Measurements from ENCODE around the gene SWI5.
"Not testable (repeated sequence)": the region's sequence is repeated elsewhere in the genome, so short reads cannot be mapped to it uniquely, and the experiment has no call there.

Gene SWI5

DNA sequence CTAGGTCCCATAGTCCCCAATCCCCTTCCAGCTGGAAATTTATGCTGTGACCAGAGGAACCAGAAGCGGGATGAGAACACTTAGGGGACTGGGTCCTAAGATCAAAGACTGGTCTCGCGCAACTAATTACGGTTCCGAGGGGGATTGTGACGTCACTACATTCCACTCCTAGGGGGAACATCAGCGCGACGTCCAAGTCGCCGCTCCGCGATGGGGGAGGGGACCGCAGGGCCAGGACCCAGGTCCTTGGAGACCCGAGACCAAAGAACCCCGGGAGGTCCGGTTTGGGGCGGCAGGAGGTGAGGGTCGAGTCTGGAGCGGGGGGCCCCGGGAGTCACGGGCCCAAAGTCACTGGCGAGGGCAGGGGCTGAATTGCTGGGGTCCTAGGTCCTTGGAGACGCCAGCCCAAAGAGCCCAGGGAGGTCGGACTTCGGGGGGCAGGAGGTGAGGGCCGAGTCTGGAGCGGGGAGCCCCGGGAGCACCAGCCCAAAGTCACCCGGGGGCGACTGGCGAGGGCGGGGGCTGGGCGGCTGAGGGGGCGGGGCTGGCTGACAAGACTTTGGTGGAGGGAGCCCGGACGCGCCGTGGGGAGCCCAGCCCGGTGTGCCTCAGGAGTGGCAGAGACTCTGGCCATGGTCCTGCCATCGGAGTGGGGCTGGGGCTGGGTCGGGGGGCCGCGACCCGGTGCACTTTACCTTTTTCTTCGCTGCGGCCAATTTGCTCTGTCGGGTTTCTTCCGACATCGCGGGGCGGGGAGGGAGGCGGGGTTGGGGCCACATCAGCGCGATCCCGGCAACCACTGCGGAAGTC lies 673 bp upstream of the SWI5 start, which contains the start of gene GOLGA2:
GOLGA2 (minus strand) TSS at position 810 of the 810 bp plus-strand sequence; CDS start at position 779, 31 bp downstream.
- H3K4me1 Mint-ChIP-seq (ENCODE audit: low read depth in 2 of 2) = peaks cover 22 to 29% of the 10 kb centered on the region in 2 donors
- DNase-seq (peak in 1 of 3 experiments; percentile 7), ATAC-seq (replicated peaks) (peak; percentile 57)
- H3K27ac Mint-ChIP-seq = peak within 1 kb of the TSS; percentile 98 to 99
- peaks cover 38% of the 10 kb centered on the region for H3K36me3 Mint-ChIP-seq (ENCODE audit: insufficient read depth)
- no peaks in the 10 kb centered on the region for H3K9me3 Mint-ChIP-seq
- H3K4me3 Mint-ChIP-seq = peak within 1 kb of the TSS; percentile 95 to 98
- no peaks in the 10 kb centered on the region for H3K27me3 Mint-ChIP-seq

DNA sequence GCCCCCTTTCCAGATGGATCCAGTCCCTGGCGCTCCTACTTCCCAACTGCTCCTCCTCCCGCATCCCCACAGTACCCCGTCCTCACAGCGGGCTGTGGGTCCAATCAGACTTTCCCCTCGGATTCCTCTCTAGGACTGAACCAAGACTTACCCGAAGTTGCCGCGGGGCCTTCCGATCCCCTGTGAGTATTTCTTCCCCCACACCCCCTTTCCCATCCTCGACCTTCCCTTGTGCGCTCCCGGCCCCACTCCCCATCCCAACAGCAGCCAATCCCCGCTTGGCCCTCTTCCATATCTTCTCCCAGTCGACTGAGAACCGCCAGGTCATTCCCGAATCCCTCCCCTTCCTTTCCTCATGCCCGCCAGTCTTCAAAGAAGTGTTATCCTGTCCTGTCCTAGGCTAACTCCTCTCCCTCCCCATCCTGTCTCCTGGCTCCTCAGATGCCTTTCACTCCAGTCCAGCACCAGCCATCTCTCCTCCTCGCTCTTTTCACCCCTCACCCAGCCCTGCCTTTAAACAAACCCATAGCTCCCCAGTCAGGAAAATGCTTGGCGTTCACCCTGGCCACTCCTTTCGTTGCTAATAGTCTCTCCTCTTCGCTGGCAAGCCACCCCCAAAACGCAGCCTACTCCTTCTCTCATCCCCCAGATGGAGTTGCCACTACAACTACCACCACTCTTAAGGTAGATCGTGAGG lies 646 bp downstream of the SWI5 start:
- peaks cover 38% of the 10 kb centered on the region for H3K36me3 Mint-ChIP-seq (ENCODE audit: insufficient read depth)
- no peaks in the 10 kb centered on the region for H3K9me3 Mint-ChIP-seq
- H3K27ac Mint-ChIP-seq = peak overlapping the region; percentile 98 to 99
- H3K4me3 Mint-ChIP-seq = peak overlapping the region; percentile 95 to 98
- ATAC-seq (replicated peaks) = no peak
- DNase-seq = peak in 1 of 3 experiments; percentile 5
- H3K27me3 Mint-ChIP-seq = no peaks in the 10 kb centered on the region
- H3K4me1 Mint-ChIP-seq (ENCODE audit: low read depth in 2 of 2) = peaks cover 22 to 29% of the 10 kb centered on the region in 2 donors

DNA sequence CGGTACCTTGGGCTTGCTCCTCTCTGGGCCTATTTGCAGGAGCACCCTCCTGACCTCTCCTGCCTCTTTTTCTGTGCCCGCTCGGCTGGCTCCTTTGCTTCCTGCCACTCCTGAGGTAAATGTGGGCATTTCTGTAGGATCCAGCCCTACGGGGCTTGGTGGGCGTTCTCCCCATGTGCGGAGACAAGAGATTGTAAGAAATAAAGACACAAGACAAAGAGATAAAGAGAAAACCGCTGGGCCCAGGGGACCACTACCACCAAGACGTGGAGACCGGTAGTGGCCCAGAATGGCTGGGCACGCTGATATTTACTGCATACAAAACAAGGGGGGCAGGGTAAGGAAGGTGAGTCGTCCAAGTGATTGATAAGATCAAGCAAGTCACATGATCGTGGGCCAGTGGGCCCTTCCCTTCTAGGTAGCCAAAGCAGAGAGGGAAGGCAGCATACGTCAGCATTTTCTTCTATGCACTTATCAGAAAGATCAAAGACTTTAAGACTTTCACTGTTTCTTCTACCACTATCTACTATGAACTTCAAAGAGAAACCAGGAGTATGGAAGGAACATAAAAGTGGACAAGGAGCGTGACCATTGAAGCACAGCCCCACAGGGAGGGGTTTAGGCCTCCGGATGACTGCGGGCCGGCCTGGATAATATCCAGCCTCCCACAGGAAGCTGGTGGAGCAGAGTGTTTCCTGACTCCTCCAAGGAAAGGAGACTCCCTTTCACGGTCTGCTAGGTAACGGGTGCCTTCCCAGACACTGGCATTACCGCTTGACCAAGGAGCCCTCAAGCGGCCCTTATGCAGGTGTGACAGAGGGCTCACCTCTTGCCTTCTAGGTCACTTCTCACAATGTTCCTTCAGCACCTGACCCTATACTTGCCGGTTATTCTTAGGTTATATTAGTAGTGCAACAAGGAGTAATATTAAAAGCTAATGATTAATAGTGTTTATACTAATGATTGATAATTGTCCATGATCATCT lies 3.3 kb downstream of the SWI5 start:
- not testable (repeated sequence) for H3K27me3 Mint-ChIP-seq; DNase-seq; H3K9me3 Mint-ChIP-seq; H3K4me3 Mint-ChIP-seq; ATAC-seq (replicated peaks)
- H3K27ac Mint-ChIP-seq = peak overlapping the region in 1 of 2 donors; percentile 15
- peaks cover 38% of the 10 kb centered on the region for H3K36me3 Mint-ChIP-seq (ENCODE audit: insufficient read depth)
- peaks cover 22% of the 10 kb centered on the region in 2 donors for H3K4me1 Mint-ChIP-seq (ENCODE audit: low read depth in 2 of 2)

DNA sequence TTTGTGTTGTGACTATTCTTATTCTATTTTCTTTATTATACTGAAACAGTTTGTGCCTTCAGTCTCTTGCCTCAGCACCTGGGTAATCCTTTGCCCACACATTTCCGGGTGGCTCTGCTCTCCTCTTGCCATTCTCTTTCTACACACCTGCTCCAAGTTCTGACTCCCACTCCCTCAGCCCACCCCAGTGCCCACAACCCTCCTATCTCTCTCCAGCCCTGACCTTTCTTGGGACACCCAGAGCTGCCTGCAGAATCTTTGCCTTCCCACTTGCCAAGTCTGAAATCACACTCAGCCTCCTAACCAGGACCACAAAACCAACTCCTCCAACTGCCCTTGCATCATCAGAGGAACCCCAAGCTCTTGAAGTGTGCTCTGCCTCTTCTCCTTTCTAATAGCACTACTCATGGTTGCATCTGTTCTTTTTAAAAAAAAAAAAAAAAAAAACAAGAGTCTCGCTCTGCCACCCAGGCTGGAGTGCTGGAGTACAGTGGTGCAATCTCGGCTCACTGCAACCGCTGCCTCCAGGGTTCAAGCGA lies 4.1 kb downstream of the SWI5 start:
- H3K27me3 Mint-ChIP-seq = no peaks in the 10 kb centered on the region
- no peak for ATAC-seq (replicated peaks)
- H3K4me1 Mint-ChIP-seq (ENCODE audit: low read depth in 2 of 2) = peaks cover 14 to 21% of the 10 kb centered on the region in 2 donors
- no peaks in the 10 kb centered on the region for H3K9me3 Mint-ChIP-seq
- DNase-seq = no peak
- H3K36me3 Mint-ChIP-seq (ENCODE audit: insufficient read depth) = peaks cover 41% of the 10 kb centered on the region
- H3K27ac Mint-ChIP-seq = no peak overlapping the region
- no peak overlapping the region for H3K4me3 Mint-ChIP-seq

DNA sequence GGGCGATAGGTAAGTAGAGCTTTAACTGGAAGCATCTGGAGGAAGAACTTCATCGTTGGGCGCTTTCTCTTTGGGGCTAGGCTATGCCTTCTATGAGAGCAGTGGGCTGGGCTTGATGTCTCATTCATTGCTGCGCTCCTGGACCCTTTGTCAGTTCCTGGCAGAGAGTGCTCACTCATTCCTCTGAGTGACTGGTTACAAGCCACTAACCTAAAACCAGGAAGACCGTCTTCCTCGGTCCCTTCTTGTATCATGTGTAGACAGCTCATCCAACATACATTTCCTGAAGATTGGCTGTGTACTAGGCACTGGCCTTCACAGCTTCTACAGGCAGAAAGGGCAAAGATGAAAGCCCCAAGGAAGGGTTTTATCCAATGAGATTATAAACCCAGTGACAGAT lies 6.4 kb downstream of the SWI5 start:
- Mint-ChIP-seq H3K27me3 (no peaks in the 10 kb centered on the region), H3K27ac (no peak overlapping the region), H3K9me3 (no peaks in the 10 kb centered on the region), H3K4me1 (ENCODE audit: low read depth in 2 of 2) (peaks cover 0 to 5% of the 10 kb centered on the region in 2 donors), H3K36me3 (ENCODE audit: insufficient read depth) (peaks cover 30% of the 10 kb centered on the region), H3K4me3 (no peak overlapping the region)
- ATAC-seq (replicated peaks) = no peak
- no peak for DNase-seq

DNA sequence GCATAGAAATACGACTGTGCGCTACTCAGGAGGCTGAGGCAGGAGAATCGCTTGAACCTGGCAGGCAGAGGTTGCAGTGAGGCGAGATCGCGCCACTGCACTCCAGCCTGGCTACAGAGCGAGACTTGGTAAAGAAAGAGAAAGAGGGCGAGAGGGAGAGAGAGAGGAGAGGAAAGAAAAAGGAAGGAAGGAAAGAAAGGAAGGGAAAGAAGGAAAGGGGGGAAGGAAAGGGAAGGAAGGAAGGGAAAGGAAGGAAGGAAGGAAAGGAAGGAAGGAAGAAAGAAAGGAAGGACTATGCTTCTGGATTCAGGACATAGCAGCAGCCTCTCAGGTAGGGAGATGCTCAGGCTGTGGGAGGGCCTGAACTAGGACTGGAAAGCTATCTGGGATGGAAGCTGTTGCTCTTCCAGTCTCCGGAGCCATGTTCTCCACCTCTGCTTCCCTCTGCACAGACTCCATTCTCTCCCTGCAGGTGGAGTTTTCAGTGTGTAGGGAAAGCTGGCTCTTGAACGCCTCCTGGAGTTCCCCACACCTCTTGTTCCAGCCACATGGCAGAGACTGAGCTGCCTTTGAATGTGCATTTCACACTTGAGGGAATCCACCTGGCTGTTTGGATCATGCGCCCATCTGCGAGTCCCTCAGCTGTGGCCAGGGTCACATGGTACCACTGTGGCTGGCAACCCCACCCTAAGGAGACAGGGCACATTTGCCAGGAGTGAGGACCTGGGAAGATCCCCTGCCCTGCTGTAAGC lies 9.1 kb downstream of the SWI5 start:
- DNase-seq (no peak), ATAC-seq (replicated peaks) (no peak)
- peak overlapping the region; percentile 12 to 36 for H3K27ac Mint-ChIP-seq
- peaks cover 17% of the 10 kb centered on the region for H3K36me3 Mint-ChIP-seq (ENCODE audit: insufficient read depth)
- no peaks in the 10 kb centered on the region for H3K27me3 Mint-ChIP-seq
- H3K9me3 Mint-ChIP-seq = no peaks in the 10 kb centered on the region
- no peaks in the 10 kb centered on the region for H3K4me1 Mint-ChIP-seq (ENCODE audit: low read depth in 2 of 2)
- H3K4me3 Mint-ChIP-seq = no peak overlapping the region

DNA sequence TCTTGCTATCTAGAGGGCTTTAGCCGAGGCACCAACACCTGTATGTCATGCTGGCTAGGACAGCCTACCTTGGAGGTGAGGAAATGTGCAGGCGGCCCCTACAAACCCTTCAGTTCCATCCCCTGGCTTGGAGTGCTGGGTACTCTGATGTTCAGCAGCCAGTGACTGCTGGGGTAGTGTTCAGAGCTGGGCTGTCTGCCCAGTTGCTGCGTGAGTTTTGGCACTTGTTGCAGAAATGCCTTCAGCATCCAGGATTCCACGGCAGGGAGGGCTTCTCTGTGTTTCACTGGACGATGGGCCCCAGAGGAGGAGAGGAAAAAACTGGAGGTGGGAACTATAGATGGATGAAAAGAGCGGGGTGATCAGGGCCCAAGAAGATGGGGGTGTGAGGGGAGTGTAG lies 10.4 kb downstream of the SWI5 start:
- no peak overlapping the region for H3K4me3 Mint-ChIP-seq
- ATAC-seq (replicated peaks) (no peak), DNase-seq (no peak)
- peak overlapping the region in 1 of 2 donors; percentile 62 for H3K27ac Mint-ChIP-seq
- H3K27me3 Mint-ChIP-seq = no peaks in the 10 kb centered on the region
- H3K36me3 Mint-ChIP-seq (ENCODE audit: insufficient read depth) = peaks cover 17% of the 10 kb centered on the region
- no peaks in the 10 kb centered on the region for H3K9me3 Mint-ChIP-seq
- H3K4me1 Mint-ChIP-seq (ENCODE audit: low read depth in 2 of 2) = no peaks in the 10 kb centered on the region

DNA sequence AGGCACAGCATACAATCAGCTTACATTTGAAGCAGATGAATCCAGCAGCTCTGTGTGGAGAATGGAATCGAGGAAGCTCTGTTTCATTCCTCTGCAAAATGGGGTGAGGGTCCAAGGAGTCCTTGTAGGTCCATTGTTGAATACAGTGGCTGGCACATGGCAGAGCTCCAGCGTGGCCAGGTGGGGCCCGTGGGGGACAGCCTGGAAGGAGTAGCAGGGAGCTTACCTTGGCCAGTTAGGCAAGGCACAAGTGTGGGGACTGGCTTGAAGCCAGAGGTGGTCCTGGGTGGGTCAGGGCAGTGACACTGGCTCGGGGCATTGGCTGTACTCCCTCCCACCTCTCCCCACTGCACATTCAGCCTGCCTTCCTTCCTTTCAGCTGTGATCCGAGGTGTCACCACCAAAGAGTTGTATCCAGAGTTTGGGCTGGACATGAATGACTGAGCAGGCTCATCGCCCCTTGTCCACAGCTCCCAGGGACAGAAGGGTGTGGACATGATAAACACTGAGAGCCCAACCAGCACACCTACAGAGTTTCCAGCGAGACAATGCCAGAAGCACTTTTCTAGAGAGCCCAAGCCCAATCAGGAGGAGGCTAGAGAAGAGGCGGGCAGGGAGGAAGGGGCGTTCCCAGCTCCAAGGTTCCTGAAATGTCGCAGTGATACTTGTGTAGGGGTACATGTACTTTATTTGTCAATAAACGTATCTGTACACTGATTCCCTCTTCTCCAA lies 12.4 kb downstream of the SWI5 start:
- Mint-ChIP-seq H3K4me3 (no peak overlapping the region), H3K27ac (no peak overlapping the region), H3K27me3 (no peaks in the 10 kb centered on the region), H3K36me3 (ENCODE audit: insufficient read depth) (peaks cover 17% of the 10 kb centered on the region), H3K4me1 (ENCODE audit: low read depth in 2 of 2) (no peaks in the 10 kb centered on the region), H3K9me3 (no peaks in the 10 kb centered on the region)
- ATAC-seq (replicated peaks) = no peak
- no peak for DNase-seq

DNA sequence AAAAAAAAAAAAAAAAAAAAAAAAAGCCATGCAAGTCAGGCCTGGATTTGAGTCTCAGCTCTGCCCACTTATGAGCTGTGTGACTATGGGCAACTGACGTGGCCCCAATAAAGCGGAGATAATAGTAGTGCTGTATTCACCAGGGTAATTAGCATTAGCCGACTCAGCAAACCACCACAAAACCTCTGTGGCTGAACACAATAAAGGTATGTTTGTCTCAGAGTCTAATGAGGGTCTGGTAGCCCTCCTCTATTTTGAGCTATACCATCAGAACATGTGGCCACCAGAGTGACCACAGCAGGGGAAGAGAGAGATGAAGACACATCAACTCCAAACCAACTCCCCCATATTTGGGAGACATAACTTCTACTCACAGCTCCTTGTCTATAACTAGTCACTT lies 15.9 kb downstream of the SWI5 start:
- Mint-ChIP-seq H3K9me3 (no peaks in the 10 kb centered on the region), H3K27me3 (no peaks in the 10 kb centered on the region), H3K4me3 (no peak overlapping the region), H3K36me3 (ENCODE audit: insufficient read depth) (peaks cover 5% of the 10 kb centered on the region), H3K4me1 (ENCODE audit: low read depth in 2 of 2) (no peaks in the 10 kb centered on the region), H3K27ac (no peak overlapping the region)
- no peak for ATAC-seq (replicated peaks)
- no peak for DNase-seq

DNA sequence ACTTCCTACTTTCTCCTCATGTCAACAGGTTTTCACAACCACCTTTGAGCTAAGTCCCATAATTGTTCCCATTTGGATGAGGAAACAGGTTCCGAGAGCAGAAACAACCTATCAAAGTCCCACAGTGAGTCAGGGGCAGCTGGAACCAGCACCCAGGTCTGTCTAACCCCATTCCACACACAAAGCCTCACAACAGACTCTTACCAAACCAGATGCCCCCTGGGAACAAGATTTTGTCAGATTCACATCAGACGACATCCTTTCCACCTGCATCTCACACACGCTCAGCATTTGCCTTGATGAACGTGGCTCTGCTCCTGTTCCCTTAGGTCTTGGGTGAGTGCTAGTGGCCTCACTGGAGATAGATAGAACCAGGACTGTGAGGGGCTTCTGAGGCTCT lies 17.0 kb downstream of the SWI5 start:
- DNase-seq = no peak
- Mint-ChIP-seq H3K27ac (no peak overlapping the region), H3K9me3 (no peaks in the 10 kb centered on the region), H3K36me3 (ENCODE audit: insufficient read depth) (no peaks in the 10 kb centered on the region), H3K27me3 (no peaks in the 10 kb centered on the region), H3K4me1 (ENCODE audit: low read depth in 2 of 2) (no peaks in the 10 kb centered on the region), H3K4me3 (no peak overlapping the region)
- no peak for ATAC-seq (replicated peaks)

DNA sequence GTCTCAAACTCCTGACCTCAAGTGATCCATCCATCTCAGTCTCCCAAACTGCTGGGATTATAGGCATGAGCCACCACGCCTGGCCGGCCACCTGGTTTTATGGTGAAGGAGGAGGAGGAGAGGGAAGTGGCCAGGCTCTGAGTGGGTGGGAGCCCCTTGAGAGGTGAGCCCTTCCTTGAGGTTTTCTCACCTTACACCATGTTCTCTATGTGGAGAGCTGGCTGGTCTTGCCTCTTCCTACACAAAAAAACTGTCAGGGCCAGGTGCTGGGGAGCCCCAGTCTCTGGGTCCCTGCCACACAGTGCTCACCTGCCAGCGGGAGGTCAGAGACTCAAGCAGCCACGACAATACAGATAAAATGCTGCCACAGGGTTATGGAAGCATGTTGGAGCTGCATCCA lies 18.1 kb downstream of the SWI5 start:
- Mint-ChIP-seq H3K27ac (no peak overlapping the region), H3K36me3 (ENCODE audit: insufficient read depth) (no peaks in the 10 kb centered on the region), H3K27me3 (no peaks in the 10 kb centered on the region), H3K9me3 (no peaks in the 10 kb centered on the region), H3K4me3 (no peak overlapping the region), H3K4me1 (ENCODE audit: low read depth in 2 of 2) (no peaks in the 10 kb centered on the region)
- no peak for DNase-seq
- no peak for ATAC-seq (replicated peaks)
